DMS153 treated with DMSO at 0.1 percent for 48 hours (cell line): ENCODE measurements around the gene PRKCG.
"Not testable (repeated sequence)": the region's sequence is repeated elsewhere in the genome, so short reads cannot be mapped to it uniquely, and the experiment has no call there.

ENCODE experiments used
- DNase-seq: peaks from one replicate; lab custom pipeline; 2025; ENCODE audit not compliant: unreplicated experiment; lab: John Stamatoyannopoulos, UW

The PRKCG gene

DNA sequence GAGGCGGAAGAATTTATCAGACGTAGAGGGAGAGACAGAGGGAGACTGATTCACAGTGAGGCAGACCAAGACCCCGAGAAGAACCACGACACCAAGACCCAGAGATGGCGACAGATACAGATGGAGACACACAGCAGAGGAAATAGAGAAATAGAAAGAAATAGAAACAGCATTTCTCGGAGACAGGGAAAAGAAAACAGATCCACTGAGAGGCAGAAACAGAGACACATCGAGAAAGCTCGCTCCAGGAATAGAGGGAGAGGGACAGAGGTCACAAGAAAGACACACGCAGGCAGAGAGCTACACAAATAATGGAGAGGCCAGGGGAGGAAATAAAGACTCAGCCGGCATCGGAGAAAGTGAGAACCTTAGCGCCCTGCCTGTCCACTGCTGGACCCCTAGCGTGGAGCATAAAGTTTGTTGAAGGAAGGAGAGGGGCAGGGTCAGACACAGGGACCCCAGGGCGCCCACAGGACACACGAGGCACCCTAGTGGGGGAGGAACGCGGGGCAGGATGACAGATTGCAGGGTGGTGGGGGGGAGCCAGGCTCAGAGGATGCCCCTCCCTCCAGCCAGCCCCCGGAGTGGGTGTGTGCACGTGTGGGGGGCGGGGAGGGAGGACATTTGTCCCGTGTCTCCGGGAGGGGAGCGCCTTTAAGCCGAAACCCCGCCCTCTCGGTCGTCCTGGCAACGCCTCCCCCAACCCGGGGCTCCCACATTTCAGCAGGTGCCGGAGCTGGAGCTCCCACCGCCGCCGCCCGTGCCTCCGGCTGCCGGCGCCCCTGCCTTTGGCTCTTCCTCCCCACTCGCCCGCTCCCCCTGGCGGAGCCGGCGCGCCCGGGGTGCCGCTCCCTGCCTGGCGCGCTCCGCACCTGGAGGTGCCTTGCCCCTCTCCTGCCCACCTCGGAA, at the start of gene PRKCG:
TSS of gene PRKCG (plus strand) at position 716 of the 909 bp plus-strand sequence. CDS start 298 bp downstream, outside the sequence.
- DNase-seq, result no peak

DNA sequence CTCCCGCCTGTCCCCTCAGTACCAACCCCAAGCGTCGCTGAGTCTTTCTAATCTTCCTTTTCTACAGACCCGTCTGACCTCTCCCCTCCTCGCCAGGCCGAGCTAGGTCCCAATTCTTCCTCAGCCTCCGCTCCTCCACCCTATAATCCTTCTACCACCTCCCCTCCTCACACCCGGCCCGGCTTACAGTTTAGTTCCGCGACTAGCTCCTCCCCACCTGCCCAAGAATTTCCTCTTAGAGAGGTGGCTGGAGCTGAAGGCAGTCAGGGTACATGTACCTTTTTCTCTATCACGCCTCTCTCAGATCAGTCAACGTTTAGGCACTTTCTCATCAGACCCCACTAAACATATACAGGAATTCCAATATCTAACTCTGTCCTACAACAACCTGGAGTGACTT, 49.1 kb upstream of the PRKCG start:
- DNase-seq, result not testable (repeated sequence)

DNA sequence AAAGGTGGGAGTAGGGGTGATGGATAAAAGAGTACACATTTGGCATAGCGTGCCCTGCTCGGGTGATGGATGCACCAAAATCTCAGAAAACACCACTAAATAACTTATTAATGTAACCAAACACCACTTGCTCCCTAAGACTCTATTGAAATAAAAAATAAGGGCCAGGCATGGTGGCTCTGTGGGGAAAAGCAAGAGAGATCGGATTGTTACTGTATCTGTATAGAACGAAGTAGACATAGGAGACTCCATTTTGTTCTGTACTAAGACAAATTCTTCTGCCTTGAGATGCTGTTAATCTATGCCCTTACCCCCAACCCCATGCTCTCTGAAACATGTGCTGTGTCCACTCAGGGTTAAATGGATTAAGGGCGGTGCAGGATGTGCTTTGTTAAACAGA, 43.6 kb upstream of the PRKCG start:
- DNase-seq, result not testable (repeated sequence)

DNA sequence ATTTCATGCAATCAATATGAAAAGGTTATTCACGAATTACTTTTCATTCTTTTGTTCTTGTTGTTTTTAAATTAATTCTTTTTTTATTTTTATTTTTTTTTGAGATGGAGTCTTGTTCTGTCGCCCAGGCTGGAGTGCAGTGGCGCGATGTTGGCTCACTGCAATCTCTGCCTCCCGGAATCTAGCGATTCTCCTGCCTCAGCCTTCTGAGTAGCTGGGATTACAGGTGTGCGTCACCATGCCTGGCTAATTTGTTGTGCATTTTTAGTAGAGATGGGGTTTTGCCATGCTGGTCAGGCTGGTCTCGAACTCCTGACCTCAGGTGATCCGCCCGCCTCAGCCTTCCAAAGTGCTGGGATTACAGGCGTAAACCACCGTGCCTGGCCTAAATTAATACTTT, 41.8 kb upstream of the PRKCG start:
- DNase-seq, result not testable (repeated sequence)

DNA sequence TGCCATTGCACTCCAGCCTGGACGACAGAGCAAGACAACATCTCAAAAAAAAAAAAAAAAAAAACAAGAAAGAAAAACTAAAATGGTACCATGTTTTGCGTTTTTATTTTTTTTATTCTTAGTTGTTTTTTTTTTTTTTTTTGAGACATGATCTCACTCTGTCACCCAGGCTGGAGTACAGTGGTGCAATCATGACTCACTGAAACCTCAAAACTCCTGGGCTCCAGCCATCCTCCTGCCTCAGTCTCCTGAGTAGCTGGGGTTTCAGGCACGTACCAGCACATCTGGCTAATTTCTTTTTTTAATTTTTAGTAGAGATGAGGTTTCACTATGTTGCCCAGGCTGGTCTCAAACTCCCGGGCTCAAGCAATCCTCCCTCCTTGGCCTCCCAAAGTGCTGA, 41.1 kb upstream of the PRKCG start:
- not testable (repeated sequence) for DNase-seq

DNA sequence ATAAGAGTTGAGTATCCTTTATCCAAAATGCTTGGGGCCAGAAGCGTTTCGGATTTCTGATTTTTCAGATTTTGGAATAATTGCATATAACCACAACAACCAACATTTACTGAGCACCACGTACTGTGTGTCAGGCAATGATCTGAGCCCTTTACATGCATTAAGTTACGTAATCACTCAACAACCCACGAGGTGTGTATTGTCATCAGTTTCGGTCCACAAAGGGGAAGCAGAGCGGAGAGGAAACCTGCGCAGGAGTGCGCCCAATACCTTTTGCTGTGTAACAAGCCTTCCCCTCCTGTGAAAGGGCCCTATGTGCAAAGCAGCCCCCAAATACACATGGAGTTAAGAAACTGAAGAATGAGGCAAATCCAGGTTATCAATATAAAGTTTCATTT, 37.1 kb upstream of the PRKCG start:
- no peak for DNase-seq

DNA sequence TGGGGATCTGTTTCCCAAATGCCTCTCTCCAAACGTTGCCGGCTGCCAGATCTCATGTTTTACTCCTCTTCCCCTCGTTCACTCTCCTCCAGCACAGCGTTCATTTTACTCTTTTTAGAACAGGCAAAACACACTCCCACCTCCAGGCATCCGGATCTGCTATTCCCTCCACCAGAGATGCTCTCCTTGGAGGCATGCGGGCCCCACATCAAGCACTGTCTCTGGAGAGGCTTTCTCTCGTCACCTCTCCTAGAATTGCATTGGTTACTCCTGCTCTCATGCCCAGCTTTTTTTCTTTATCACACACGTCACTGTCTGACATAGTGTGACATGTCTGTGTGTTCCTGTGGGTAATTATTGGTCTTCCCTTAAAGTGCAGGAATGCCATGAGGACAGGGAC, 34.4 kb upstream of the PRKCG start:
- DNase-seq, result no peak

DNA sequence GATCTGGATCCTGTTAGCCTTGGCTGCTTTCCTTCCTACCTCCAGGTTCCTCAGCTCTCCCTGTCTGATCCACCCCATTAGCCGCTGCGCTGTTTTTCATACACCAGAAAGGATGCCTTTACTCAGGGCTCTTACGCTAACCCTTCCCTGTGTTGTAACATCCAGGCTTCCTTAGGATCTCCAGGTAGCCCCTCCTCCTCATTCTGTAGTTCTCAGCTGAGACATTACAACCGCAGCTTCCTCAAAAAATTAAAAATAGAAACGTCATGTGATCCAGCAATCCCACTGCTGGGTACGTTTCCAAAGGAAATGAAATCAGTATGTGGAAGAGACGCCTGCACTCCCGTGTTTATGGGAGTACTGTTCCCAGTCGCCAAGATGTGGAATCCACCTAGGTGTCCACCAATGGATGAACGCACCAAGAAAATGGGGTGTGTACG, 32.7 kb upstream of the PRKCG start:
- no peak for DNase-seq

DNA sequence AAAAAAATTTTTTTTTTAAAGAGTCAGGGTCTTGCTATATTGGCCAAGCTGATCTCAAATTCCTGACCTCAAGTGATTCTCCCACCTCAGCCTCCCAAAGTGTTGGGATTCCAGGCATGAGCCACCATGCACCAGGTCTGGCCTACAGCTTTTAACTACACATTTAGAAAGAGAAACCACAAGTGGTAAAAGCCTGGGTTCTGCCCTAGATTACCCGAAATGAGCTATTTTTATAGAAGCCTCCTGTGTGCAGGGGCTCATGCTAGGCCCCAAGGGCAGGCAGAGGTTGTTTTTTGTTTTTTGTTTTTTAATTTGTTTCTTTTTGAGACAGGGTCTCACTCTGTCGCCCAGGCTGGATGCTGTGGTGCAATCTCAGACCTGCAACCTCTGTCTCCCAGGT, 28.3 kb upstream of the PRKCG start:
- no peak for DNase-seq

DNA sequence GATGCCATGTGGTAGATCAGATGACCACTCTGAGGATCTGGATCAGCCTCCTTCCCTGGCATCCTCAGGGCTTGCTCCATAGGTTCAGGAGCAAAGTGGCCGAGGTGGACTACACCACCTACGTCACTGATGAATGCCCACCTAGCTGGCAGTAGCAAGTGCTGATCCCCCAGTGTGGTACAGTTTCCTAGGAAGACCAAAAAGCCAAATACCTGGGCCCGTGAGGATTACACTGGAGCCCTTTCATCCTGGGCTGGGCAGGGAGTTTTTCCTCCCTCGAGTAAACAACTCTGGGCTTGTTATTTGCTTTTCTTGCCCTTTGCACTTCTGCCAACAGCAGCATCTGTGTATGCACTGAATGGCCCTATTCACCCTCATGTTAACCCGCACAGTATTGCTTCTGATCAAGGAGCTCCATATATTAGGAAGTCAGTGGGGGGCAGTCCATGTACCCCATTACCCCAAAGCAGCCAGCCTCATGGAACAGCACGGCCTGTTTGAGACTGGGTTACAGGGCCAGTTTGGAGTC, 17.6 kb upstream of the PRKCG start:
- peak; percentile 11 for DNase-seq

DNA sequence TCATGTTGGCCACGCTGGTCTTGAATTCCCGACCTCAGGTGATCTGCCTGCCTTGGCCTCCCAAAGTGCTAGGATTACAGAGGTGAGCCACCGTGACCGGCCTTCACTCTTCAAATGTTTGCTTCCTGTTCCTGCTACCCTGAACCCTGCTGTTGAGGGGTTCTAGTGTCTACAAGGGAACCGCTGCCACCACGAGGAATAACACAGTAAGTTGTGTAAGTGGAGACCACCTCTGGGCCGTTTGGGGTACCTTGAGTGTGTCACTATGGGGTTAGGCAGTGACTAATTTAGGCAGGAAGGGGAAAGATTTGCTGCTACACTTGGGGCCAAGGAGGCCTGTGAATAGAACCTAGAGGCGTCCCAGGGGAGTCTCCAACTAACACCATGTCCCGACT, 16.5 kb upstream of the PRKCG start:
- DNase-seq, result no peak

DNA sequence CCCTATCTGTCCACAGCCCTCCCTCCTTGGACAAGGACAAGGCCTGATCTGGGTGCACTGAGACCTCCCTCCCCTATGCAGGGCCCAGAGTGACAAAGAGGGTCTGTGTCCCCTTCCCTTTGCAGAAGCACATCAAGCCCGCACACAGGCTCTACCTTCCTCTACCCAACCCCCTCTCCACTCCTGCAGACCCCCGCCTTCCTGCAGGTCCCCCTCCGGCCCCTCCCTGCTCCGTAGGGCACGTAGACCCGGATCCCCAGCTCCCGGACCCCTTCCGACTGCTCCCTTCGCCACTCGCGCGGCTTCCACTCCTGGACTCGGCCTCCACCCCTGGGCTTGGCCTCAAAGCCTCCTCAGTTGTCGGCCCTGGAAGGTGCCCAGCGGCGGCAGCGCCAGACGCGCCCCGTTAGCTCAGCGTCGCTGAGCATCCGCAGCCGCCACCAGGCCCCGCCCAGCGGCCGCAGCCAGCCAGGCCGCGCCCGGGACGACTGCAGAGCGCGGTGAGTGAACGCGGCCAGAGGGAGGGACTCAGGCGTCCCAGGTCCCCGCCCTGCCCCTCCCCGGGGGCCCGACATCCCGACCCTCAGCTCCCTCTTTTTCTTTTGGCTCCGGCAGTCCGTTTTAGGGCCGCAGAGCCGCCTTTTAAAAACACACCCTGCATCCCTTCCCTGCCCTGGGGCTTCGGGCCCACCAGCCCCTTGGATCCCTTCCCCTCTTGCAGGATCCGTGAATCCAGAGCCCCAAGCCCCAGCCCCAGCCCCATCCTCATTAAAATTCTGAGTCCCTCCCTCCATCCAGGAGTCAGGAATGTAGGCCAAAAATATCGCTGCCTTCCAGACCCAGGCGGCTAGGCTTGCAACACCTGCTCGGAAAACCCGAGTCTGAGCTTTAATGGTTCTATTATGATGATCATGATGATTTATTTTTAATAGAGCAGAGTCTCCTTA, 15.8 kb upstream of the PRKCG start:
- DNase-seq, result peak; percentile 17

DNA sequence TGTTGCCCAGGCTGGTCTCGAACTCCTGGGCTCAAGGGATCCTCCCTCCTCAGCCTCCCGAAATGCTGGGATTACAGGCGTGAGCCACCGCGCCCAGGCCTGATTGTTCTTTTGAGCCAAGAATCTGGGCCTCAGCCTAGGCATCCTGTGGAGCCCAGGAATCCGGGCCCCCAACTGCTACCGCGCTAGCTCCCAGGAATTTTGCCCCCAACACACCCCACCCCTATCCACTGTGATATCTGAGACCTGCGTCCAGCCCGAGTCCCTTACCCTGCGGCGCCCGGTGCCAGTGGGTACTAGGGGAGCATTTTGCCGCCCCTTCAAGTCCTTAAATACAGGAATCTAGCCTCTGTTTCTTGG, 15.2 kb upstream of the PRKCG start:
- no peak for DNase-seq

DNA sequence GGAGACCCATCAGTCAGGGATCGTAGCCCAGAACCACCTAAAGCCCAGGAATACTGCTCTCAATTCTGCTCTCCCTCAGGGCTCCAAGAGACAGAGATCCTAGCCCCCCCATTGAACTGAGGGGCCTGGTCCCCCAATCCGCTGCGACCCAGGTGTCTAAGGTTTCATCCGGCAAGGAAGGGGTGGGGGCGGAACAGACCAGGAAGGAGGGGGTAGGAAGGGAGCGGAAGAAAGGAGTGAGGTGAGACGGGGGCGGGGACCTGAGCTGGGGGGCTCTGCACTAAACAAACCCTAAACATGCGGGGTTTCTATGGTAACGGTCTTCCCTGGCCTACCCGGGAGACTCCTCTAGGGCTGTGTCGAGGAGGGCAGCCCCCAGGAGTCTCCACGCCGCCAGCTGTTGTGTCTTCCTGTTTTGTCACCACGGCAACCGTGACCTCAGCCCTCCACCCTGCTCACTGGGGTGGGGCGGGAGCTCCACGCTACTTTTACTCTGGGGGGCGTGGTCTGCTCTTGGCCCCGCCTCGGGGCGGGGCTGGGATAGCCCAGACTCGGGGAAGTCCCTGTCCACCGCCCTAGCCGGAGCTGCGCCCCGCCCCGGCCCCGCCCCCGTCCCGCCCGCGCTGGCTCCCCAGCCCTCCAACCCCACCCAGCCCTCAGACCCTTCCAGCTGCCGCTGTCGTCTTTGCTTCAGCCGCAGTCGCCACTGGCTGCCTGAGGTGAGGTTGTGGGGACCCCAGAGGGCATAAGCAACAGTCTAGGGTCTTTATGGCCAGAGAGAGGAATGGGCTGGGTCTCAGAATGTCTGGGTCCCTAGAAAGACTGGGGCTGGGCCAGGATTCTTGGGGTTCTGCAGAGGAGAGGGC, 14.5 kb upstream of the PRKCG start, which contains the start of gene MYADM:
TSS of gene MYADM (plus strand) at position 659 of the 866 bp plus-strand sequence. CDS start 5,647 bp downstream, outside the sequence.
- peak; percentile 69 for DNase-seq

DNA sequence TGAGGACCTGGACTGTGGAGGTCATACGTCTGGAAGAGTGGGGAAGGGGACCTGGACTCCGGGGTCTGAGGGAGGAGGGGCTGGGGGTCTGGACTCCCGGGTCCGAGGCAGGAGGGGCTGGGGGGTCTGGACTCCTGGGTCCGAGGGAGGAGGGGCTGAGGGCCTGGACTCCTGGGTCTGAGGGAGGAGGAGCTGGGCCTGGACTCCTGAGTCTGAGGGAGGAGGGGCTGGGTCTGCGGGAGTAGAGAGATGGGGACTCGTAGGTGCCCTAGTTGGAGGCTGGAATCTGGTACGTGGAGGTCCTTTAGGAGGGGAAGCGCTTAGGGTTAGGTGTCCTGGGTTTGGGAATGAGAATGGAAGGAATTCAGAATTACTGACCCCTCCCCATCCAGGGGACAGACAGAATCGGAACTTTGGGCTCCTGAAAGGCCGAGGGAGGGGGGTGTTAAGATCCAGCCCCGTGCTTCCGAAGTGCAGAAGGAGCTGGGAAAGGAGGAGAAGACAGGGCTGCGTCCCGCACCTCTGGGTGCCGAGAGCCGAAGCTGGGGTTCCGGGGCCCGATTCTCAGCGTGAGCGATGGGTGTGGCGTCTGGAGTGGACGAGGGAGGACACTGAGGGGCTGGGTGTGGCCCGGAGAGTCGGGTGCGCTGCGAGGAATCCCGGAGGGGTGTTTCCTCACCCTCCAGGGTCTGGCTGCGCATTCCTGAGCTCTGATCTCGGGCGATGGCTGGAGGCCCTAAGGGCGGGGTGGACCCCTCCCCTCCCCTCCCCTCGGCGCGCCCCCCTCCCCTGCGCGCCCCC, 13.7 kb upstream of the PRKCG start:
- DNase-seq, result no peak

DNA sequence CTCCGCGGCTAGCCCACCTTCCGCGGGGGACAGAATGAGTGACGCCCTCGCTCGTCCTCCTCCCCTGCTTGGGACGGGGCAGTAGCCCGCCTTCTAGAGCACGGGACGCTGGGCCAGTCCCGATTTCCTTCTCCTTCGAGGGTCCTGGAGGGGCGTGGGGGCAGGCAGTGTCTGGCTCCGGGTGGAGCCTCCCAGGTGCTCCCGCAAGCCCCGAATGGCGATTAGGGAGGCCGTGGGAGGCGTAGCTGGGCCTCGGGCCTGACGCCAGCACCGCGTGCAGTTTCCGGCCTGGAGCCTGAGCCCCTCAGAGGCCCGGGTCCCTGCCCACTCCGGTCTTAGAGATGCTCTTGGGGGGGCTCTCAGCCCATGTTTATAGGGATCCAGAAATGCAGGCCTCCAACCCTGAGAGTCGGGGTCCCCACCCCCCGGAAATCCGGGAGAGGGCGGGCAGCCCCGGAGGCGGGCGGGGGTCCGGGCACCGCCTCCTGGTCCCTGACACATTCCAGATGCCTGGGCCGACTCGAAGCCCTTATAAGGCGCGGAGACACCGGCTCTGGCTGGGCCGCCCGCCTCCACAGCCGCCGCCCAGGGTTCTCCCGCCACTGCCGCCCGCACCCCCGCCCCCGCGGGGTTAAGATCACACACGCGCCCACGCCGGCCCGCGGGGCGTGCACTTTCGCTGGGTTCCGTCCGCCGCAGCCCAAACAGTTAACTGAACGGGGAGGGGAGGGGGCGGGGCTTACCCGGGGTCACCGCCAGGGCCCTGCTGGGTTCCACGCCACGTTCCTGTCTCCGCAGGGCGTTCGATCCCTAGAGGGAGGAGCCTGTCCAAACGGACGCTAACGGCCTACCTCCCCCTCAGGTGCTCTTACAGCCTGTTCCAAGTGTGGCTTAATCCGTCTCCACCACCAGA, 12.8 kb upstream of the PRKCG start:
- peak; percentile 13 for DNase-seq

DNA sequence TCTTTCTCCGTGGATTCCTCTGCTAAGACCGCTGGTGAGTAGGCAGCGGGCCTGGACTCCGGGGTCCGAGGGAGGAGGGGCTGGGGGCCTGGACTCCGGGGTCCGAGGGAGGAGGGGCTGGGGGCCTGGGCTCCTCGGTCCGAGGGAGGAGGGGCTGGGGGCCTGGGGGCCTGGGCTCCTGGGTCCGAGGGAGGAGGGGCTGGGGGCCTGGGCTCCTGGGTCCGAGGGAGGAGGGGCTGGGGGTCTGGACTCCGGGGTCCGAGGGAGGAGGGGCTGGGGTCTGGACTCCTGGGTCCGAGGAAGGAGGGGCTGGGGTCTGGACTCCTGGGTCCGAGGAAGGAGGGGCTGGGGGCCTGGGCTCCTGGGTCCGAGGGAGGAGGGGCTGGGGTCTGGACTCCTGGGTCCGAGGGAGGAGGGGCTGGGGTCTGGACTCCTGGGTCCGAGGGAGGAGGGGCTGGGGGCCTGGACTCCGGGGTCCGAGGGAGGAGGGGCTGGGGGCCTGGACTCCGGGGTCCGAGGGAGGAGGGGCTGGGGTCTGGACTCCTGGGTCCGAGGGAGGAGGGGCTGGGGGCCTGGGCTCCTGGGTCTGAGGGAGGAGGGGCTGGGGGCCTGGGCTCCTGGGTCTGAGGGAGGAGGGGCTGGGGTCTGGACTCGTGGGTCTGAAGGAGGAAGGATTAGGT, 12.1 kb upstream of the PRKCG start:
- DNase-seq, result not testable (repeated sequence)

DNA sequence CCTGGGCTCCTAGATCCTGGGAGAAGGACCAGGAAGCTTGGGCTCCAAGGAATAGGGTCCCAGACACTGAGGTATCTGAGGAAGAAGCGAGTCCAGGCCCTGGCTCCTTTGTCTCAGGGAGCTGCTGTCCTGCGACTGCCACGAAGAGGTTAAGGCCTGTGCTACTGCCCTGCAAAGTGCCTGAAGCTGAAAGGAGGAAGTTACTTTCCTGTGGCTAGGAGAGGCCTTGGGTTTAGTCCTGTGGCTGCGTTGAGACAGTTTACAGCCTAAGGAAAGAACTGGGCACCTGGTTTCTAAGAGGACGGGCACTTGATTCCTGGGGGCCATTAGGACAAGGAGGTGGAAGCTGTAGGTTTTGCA, 11.5 kb upstream of the PRKCG start:
- no peak for DNase-seq
